AG10803 (cell line): ENCODE measurements around the gene WSCD2.
A peak's percentile ranks its signal among the peaks of the same experiment; 100 is the strongest.

Experiments
- DNase-seq: peaks from one replicate; pipeline ENCODE4 v3.0.0; 2010; ENCODE audit warnings: low read depth
- H3K4me3 ChIP-seq: 2 replicates; pipeline ENCODE4 v1.5.1; 2011; ENCODE audit warnings: mild to moderate bottlenecking, low read length, control low read depth
- TF ChIP-seq, protein P1 (sequence below): conservative IDR thresholded peaks from 2 replicates; pipeline ENCODE4 v1.5.1; 2011; ENCODE audit warnings: mild to moderate bottlenecking, low read length, control low read depth, inconsistent platforms

Gene WSCD2

DNA sequence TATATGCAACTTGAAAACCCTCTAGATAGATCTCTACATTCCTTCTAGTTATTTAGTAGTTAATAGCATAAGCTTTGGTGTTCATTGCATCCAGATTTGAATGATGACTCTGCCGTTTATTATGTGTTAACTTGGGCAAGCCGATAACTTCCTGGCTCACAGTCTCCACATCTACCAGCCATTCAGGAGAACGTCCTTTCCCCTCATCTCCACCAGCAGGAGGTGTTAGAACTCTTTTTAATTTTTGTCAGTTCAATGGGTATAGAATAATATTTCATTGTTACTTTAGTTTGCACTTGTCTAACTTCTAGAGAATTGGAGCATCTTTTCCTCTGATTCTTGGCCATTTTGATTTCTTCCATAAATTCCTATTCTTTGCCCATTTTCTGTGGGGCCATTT lies 30.0 kb upstream of the WSCD2 start:
- no peak for DNase-seq

DNA sequence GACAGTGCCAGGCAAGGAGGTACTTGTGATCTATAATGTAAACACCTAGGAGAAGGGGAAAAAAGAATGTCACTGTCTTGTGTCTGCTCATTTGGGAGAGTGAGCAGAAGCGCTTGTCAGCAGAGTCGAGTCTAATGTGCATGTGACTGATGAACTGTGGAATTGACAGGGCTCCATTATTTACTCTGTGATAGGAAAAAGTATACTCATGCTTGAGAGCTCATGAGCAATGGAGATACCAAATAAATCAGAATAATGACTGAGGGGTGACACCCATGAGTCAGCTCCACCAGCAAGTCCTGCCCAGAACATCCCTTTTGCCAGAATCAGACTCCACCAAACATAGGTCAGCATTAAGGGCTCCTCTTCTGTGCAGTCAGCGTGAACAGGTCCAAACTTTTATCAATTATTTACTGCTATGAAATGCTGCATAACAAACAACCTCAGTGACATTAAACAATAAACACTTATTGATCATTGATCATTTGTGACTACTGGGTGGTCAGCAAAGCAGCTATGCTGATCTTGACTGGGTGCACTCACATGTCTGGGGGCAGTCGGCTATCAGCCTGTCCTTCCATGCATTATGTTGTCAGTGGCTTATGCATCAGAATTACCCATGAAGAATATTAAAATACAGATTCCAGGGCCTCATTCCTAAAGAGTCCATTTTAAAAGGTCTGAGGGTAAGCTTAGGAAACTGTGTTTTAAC lies 29.2 kb upstream of the WSCD2 start:
- TF ChIP-seq, protein P1, sequence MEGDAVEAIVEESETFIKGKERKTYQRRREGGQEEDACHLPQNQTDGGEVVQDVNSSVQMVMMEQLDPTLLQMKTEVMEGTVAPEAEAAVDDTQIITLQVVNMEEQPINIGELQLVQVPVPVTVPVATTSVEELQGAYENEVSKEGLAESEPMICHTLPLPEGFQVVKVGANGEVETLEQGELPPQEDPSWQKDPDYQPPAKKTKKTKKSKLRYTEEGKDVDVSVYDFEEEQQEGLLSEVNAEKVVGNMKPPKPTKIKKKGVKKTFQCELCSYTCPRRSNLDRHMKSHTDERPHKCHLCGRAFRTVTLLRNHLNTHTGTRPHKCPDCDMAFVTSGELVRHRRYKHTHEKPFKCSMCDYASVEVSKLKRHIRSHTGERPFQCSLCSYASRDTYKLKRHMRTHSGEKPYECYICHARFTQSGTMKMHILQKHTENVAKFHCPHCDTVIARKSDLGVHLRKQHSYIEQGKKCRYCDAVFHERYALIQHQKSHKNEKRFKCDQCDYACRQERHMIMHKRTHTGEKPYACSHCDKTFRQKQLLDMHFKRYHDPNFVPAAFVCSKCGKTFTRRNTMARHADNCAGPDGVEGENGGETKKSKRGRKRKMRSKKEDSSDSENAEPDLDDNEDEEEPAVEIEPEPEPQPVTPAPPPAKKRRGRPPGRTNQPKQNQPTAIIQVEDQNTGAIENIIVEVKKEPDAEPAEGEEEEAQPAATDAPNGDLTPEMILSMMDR = no peak
- H3K4me3 ChIP-seq = no peak overlapping the region
- no peak for DNase-seq

More for the DNA sequence above, 30.0 kb upstream of the WSCD2 start:
- TF ChIP-seq, protein P1 = peak; percentile 37
- H3K4me3 ChIP-seq = no peak overlapping the region

DNA sequence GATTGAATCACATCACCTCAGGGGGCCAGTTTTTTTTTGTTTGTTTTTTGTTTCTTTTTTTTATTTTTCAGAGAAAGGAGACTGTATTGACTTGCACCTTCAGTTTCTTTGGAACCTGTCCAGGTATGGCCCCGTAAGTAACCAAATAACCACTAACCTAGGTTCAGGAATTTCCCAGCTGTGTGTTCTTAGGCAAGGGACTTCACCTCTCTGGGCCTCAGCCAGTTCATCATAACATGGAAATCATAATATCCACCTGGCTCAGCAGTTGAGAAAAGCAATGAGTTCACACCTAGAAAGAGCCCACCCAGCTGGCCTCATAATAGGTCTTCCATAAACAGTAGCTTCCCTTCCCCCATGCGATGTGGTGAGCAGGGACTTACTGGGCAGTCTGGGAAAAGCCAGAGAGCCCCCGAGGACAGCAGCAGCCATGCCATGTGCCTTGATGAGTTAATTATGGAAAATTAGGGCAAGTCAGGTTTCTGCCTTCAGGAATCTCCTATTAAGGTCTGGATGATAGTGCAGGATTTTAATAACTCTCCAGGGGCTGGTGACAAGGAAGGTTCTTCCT lies 27.4 kb upstream of the WSCD2 start:
- TF ChIP-seq, protein P1 = no peak
- no peak for DNase-seq
- no peak overlapping the region for H3K4me3 ChIP-seq

DNA sequence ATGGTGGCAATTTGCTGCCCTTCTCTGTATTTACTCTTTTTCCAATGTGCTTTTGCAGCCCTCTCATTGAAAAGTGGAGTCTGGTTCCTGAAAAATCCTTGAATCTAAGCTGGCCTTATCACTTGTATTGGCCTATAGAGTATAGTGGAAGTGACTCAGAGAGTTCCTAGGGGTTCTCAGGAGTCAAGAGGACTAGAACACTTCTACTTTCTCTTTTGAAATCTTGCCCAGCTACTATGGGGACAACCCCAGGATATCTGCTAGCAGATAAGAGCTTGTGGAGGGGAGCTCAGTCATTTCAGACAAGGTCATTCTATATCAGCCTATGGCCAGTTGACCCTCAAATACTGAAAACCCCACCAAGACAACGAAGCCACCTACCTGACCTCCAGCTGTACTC lies 26.7 kb upstream of the WSCD2 start:
- H3K4me3 ChIP-seq = no peak overlapping the region
- no peak for DNase-seq
- TF ChIP-seq, protein P1 = no peak

DNA sequence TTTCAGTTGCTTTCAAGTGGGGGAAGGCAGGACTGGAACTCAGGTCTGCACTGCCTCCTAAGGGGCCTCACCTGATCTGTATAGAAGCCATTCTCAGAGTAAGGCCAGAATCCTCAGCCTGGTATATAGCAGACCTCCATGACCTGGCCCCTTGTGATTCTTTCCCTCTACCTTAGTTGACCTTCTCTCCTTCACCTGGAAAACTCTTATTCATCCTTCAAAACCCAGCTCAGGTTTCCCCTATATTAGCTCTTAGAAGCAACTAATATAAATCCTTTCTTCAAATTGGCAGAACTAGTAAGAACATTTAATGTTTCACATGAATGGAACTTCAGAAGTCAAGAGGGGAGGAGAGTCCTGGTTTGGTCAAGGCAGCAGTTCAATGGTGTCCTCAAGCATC lies 26.0 kb upstream of the WSCD2 start:
- DNase-seq = no peak
- no peak overlapping the region for H3K4me3 ChIP-seq
- TF ChIP-seq, protein P1 = no peak

DNA sequence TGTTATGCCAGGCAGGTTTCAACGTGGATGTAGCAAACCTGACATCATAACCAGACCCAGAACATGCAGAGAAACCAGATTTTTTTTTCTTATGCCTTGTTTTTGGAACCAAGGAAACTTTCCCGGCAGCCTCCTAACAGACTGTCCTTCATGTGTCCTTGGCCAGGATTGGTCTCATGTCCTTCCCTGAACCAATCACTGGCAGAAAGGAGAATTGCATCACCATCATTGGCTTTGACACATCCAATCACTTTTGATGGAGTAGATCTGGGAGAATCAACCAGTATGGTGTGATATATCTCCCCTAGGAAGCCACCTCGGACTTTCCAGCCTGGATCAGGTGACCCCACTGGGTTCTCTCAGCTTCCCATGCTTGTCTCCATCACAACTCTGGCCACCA lies 25.6 kb upstream of the WSCD2 start:
- no peak overlapping the region for H3K4me3 ChIP-seq
- TF ChIP-seq, protein P1 = no peak
- no peak for DNase-seq

DNA sequence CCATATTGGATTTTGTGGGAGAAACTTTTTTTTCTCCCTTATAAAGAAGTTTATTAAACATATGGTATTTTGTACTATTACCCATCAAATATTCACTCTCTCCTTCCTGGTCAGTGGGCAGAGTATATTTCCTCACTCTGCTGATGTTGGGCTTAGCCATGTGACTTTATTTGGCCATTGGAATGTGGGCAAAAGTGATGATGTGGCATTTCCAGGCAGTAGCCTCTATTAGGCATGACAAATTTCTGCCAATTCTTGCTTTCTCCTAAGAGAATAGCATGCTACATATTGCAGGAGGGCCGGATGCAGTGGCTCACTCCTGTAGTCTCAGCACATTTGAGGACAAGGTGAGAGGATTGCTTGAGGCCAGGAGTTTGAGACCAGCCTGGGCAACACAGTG lies 24.4 kb upstream of the WSCD2 start:
- DNase-seq = no peak
- no peak overlapping the region for H3K4me3 ChIP-seq
- TF ChIP-seq, protein P1 = no peak
